HFFc6 (cell line): ENCODE results near the gene KIF26B. TPM values are rescaled to one million over a fixed set of nuclear protein-coding genes. Genes with fewer than 3 reads are reported as not detected.

Source experiments
- DNase-seq: peaks from one replicate; pipeline ENCODE4 v3.0.0-alpha.2; 2018
- H3K27ac Mint-ChIP-seq: 2 replicates; pipeline ENCODE4 v1.8.0; 2020; ENCODE audit warnings: mild to moderate bottlenecking, mixed read lengths
- H3K27me3 Mint-ChIP-seq: 2 replicates; pipeline ENCODE4 v1.8.0; 2021; ENCODE audit warnings: mild to moderate bottlenecking, moderate library complexity, mixed read lengths; ENCODE audit not compliant: insufficient read depth
- H3K36me3 Mint-ChIP-seq: 2 replicates; pipeline ENCODE4 v1.8.0; 2021; ENCODE audit warnings: low read depth, mixed read lengths
- H3K4me1 Mint-ChIP-seq: 2 replicates; pipeline ENCODE4 v1.8.0; 2020; ENCODE audit warnings: low read depth, mixed read lengths
- H3K4me3 Mint-ChIP-seq: 2 replicates; pipeline ENCODE4 v1.8.0; 2020; ENCODE audit warnings: mild to moderate bottlenecking, moderate library complexity, mixed read lengths
- H3K9me3 Mint-ChIP-seq: 2 replicates; pipeline ENCODE4 v1.8.0; 2020; ENCODE audit warnings: mild to moderate bottlenecking, mixed read lengths
- total RNA-seq, 6 experiments: library from RNA; stranded (reverse); fragmentation: NEBNext Ultra II Directional; extraction: Animal tissue kit (Norgen Biotek cat#: 25700); gene quantifications; 2 replicates in 1 of 6; 3 replicates in 5 of 6; pipeline ENCODE4 v1.2.3, GENCODE V29; 2021
- TF ChIP-seq, protein P1 (sequence below): fragments of 200-600 bp; sonication (generic); IDR thresholded peaks from 2 replicates; pipeline ENCODE4 v1.5.0; 2021; ENCODE audit warnings: antibody characterized with exemption, mild to moderate bottlenecking

The KIF26B gene
- total RNA-seq, 6 experiments from 2014 or later, result 4.6 to 7.5 (median 5.5) TPM

DNA sequence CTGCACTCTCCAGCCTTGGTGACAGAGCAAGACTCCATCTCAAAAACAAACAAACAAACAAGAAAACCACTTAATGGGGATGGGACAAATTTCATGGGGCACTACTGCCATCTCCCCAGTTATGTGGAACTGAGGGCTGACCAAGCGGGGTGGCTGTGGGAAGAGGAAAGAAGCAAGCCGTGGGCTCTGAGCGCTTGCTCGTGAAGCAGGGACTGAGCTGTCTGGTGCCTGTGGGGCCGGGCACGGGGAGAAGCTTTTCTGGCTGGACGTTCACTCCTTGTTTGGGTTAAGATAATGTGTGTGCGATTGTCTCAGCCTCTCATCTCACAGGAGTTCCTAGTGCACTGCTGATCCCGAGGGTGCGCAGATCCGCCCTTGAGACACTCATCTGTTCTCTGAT, 22.0 kb upstream of the KIF26B start:
- no peak overlapping the region for H3K4me3 Mint-ChIP-seq
- H3K27me3 Mint-ChIP-seq, result peaks cover 28% of the 10 kb centered on the region
- no peak overlapping the region for H3K27ac Mint-ChIP-seq
- DNase-seq, result no peak
- TF ChIP-seq, protein P1, sequence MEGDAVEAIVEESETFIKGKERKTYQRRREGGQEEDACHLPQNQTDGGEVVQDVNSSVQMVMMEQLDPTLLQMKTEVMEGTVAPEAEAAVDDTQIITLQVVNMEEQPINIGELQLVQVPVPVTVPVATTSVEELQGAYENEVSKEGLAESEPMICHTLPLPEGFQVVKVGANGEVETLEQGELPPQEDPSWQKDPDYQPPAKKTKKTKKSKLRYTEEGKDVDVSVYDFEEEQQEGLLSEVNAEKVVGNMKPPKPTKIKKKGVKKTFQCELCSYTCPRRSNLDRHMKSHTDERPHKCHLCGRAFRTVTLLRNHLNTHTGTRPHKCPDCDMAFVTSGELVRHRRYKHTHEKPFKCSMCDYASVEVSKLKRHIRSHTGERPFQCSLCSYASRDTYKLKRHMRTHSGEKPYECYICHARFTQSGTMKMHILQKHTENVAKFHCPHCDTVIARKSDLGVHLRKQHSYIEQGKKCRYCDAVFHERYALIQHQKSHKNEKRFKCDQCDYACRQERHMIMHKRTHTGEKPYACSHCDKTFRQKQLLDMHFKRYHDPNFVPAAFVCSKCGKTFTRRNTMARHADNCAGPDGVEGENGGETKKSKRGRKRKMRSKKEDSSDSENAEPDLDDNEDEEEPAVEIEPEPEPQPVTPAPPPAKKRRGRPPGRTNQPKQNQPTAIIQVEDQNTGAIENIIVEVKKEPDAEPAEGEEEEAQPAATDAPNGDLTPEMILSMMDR, result no peak
- peaks cover 4% of the 10 kb centered on the region; the same call in 1 of the 2 replicates for H3K9me3 Mint-ChIP-seq
- peaks cover 17% of the 10 kb centered on the region for H3K4me1 Mint-ChIP-seq
- H3K36me3 Mint-ChIP-seq, result no peaks in the 10 kb centered on the region

DNA sequence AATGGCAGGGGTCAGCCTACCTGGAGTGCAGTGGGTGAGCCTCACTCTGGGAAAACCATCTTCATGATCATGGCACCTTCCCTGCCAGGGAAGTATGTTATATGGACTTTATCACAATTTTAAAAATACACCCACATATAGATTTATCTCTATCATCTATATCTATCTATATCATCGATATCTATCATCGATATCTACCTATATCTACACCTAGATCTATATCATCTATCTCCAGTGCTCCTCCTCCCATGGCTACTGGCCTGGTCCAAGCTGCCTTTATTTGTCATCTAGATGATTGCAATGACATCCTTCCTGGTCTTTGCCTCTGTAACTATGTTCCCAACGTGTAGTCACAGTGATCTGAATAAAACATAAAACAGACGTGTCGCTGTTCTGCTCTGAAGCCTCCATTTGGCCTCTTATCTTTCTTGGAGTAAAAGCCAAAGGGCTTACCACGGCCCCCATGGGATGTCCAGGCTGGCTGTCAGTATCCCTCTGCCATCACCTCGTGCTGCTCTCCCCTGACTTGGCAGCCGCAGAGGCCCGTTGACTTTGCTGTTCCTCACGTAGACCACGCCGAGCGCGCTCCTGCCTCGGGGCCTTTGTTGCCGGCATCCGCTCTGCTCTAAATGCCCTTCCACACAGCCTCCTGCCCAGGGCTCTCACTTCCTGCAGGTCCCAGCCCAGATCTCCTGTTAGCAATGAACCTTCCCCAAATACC, 20.6 kb upstream of the KIF26B start:
- Mint-ChIP-seq H3K36me3 (no peaks in the 10 kb centered on the region), H3K9me3 (peaks cover 4% of the 10 kb centered on the region; the same call in 1 of the 2 replicates), H3K27me3 (peaks cover 33% of the 10 kb centered on the region), H3K4me1 (peaks cover 17% of the 10 kb centered on the region), H3K4me3 (no peak overlapping the region), H3K27ac (no peak overlapping the region)
- no peak for DNase-seq
- TF ChIP-seq, protein P1, result no peak

DNA sequence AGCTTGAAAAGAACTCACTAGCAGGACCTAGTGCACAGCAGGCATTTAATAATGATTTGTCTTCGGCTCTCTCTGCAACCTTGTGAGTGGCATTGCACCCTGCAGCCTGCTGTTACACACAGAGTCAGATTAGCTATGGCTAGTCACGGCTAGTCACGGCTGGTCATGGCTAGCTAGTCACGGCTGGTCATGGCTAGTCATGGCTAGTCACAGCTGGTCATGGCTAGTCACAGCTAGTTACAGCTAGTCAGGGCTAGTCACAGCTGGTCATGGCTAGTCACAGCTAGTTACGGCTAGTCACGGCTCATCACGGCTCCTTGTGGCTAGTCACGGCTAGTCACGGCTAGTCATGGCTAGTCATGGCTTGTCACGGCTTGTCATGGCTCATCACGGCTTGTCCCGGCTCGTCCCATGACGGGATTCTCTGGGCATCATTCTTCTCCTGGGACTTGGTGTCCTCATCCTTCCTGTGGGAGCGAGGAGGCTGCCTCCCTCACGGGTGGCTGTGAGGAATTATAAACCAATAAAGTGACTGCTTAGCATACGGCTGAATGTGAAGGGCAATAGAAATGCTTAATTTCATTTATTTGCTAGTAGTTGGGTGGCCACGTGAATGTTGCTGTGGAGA, 12.5 kb upstream of the KIF26B start:
- H3K4me1 Mint-ChIP-seq, result no peaks in the 10 kb centered on the region
- no peak overlapping the region for H3K4me3 Mint-ChIP-seq
- no peak overlapping the region for H3K27ac Mint-ChIP-seq
- no peaks in the 10 kb centered on the region for H3K9me3 Mint-ChIP-seq
- H3K36me3 Mint-ChIP-seq, result no peaks in the 10 kb centered on the region
- TF ChIP-seq, protein P1, result no peak
- peaks cover 35% of the 10 kb centered on the region for H3K27me3 Mint-ChIP-seq
- no peak for DNase-seq

DNA sequence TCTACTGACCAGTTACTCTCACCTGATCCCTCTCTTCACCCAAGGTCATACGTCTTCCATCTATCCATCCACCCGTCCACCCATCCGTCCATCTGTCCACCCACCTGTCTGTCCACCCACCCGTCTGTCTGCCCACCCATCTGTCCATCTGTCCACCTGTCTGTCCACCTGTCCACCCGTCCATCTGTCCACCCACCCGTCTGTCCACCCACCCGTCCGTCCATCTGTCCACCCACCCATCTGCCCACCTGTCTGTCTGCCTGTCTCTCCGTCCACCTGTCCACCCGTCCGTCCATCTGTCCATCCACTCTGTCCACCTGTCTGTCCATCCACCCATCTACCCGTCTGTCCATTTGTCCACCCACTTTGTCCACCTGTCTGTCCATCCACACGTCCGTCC, 11.8 kb upstream of the KIF26B start:
- no peaks in the 10 kb centered on the region for H3K9me3 Mint-ChIP-seq
- no peak for DNase-seq
- H3K4me1 Mint-ChIP-seq, result no peaks in the 10 kb centered on the region
- H3K36me3 Mint-ChIP-seq, result no peaks in the 10 kb centered on the region
- no peak overlapping the region for H3K4me3 Mint-ChIP-seq
- H3K27me3 Mint-ChIP-seq, result peaks cover 32% of the 10 kb centered on the region
- no peak overlapping the region for H3K27ac Mint-ChIP-seq
- TF ChIP-seq, protein P1, result no peak

DNA sequence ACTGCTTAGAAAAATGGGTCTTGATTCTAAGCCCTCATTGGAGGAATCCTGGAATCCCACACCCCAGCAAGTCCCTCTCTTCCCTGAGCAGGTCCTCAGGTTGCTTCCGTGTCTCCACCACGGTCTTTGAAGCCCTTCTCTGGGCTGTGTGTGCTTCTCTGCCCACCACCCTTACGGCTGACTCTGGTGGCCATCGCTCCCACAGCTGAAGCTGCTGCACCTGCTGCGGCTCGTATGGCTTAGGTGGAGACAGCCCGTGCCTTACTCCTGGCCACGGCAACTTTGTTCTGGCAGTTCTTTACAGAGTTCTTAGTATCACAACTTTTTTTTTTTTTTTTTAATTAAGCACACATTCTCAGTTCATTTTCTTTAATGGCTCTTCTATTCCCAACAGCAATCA, 10.9 kb upstream of the KIF26B start:
- no peak for DNase-seq
- Mint-ChIP-seq H3K27me3 (peaks cover 26% of the 10 kb centered on the region), H3K9me3 (no peaks in the 10 kb centered on the region), H3K27ac (no peak overlapping the region), H3K36me3 (no peaks in the 10 kb centered on the region), H3K4me1 (no peaks in the 10 kb centered on the region), H3K4me3 (no peak overlapping the region)
- TF ChIP-seq, protein P1, result no peak
